Nephron (organoid): ENCODE data around the gene CDCA4.

Source experiments
- H3K27ac Mint-ChIP-seq, 3 experiments: 2 replicates each; pipeline ENCODE4 v1.8.0; 2020; ENCODE audit warnings: mixed read lengths in 3 of 3, mild to moderate bottlenecking in 2 of 3, moderate library complexity in 1 of 3
- H3K27me3 Mint-ChIP-seq: 2 replicates; pipeline ENCODE4 v1.8.0; 2021; ENCODE audit warnings: low read depth, mild to moderate bottlenecking, moderate library complexity, mixed read lengths
- H3K36me3 Mint-ChIP-seq: 2 replicates; pipeline ENCODE4 v1.8.0; 2020; ENCODE audit warnings: low read depth, mixed read lengths
- H3K4me1 Mint-ChIP-seq: 2 replicates; pipeline ENCODE4 v1.8.0; 2020; ENCODE audit warnings: mixed read lengths
- H3K4me3 Mint-ChIP-seq, 3 experiments: 2 replicates each; pipeline ENCODE4 v1.8.0; 2020; ENCODE audit warnings: mild to moderate bottlenecking in 3 of 3, mixed read lengths in 3 of 3, moderate library complexity in 2 of 3
- H3K9me3 Mint-ChIP-seq: 2 replicates; pipeline ENCODE4 v1.8.0; 2020; ENCODE audit warnings: mixed read lengths
- CTCF ChIP-seq, 3 experiments: fragments of 200-600 bp; sonication (generic); IDR thresholded peaks; one replicate each; pipeline ENCODE4 v1.5.0; 2021; ENCODE audit warnings: antibody characterized with exemption in 3 of 3; ENCODE audit not compliant: unreplicated experiment in 3 of 3

The CDCA4 gene

GRCh38 chr14:105021656-105022275 is 883 bp upstream of the CDCA4 start:
- Mint-ChIP-seq H3K36me3 (no peaks in the 10 kb centered on the region), H3K4me3 (peak overlapping the region; percentile 86 to 92 (median 90)), H3K4me1 (peaks cover 35% of the 10 kb centered on the region), H3K27ac (peak overlapping the region; percentile 94 to 96 (median 94)), H3K27me3 (no peaks in the 10 kb centered on the region), H3K9me3 (no peaks in the 10 kb centered on the region)
- peak in 2 of 3 experiments; percentile 9 to 22 for TF ChIP-seq CTCF (IDR thresholded peaks at IDR 0.05; ENCODE audit: unreplicated experiment in 3 of 3)

DNA sequence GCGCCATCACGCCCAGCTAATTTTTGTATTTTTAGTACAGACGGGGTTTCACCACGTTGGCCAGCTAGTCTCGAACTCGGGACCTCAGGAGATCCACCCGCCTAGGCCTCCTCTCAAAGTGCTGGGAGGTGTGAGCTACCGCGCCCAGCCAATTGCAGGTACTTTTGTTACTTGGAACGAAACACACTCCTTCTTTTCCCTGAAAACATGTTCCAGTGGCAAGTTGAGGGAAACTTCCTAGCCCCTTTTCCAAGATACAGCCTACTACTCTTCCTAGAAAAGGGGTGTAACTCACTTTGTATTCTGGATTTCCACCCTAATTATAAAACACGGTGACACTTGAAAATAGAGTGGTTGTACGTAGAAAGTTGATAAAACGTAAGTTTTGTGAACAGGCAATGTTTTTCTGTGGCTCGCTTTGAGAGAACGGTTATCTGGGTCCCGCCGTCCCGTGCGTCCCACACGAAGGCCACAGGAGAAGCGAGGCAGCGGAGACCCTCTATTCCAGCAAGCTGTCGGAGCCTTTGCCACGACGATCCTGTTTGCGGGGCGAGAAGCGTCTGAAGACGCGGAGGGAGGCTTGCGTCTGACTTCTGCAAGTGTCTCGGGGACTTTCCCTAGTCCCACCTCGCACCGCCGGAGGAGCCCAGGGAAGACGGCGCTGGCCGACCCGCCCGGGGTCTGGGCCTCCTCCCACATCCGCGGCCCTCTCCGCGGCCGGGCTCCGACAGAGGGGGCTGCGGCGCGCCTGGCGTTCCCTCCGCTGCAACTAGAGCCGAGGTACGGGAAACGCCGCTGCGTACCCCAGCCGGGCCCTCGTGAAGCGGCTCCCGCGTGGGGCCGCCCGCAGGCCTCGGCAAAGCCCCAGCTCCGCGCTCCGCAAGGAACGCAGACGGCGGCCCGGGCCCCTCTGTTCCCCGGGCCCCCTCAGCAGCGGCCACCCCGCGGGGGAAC is 745 bp downstream of the CDCA4 start:
- TF ChIP-seq CTCF (IDR thresholded peaks at IDR 0.05; ENCODE audit: unreplicated experiment in 3 of 3) = peak in 1 of 3 experiments; percentile 25
- no peaks in the 10 kb centered on the region for H3K36me3 Mint-ChIP-seq
- H3K4me1 Mint-ChIP-seq = peaks cover 49% of the 10 kb centered on the region
- H3K27me3 Mint-ChIP-seq = no peaks in the 10 kb centered on the region
- H3K4me3 Mint-ChIP-seq = peak overlapping the region; percentile 92 to 96 (median 96)
- H3K9me3 Mint-ChIP-seq = no peaks in the 10 kb centered on the region
- H3K27ac Mint-ChIP-seq = peak overlapping the region; percentile 88 to 98 (median 97)

- no peaks in the 10 kb centered on the region for H3K36me3 Mint-ChIP-seq
- H3K27me3 Mint-ChIP-seq = no peaks in the 10 kb centered on the region
- H3K27ac Mint-ChIP-seq = peak overlapping the region in 2 of 3 experiments; percentile 44 to 57
- TF ChIP-seq CTCF (IDR thresholded peaks at IDR 0.05; ENCODE audit: unreplicated experiment in 3 of 3) = no peak
- H3K9me3 Mint-ChIP-seq = no peaks in the 10 kb centered on the region
- H3K4me3 Mint-ChIP-seq = peak overlapping the region; percentile 75 to 96 (median 92)
- H3K4me1 Mint-ChIP-seq = peaks cover 66% of the 10 kb centered on the region
Measured at GRCh38 chr14:105018414-105018813, 2.5 kb downstream of the CDCA4 start.

DNA sequence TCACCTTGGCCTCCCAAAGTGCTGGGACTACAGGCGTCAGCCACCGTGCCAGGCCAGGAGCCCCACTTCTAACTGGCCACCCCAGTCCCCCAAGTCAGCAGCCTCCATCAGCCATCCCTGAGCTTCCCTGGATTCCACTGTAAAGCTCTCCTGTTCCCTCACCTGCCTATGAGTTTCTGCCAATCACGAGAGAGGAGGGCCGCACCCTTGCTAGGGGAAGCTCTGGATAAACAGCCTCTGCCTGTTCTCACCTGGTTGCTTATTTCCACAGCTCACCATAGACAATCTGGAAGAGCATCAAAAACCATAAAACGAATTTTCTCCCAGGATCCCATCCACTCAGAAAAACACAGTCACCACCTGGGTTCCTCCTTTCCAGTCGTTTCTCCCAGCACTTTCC is 5.0 kb downstream of the CDCA4 start:
- no peak for TF ChIP-seq CTCF (IDR thresholded peaks at IDR 0.05; ENCODE audit: unreplicated experiment in 3 of 3)
- Mint-ChIP-seq H3K4me3 (peak overlapping the region in 1 of 3 experiments; percentile 44), H3K9me3 (no peaks in the 10 kb centered on the region), H3K36me3 (no peaks in the 10 kb centered on the region), H3K27ac (peak overlapping the region in 2 of 3 experiments; percentile 14 to 50), H3K27me3 (no peaks in the 10 kb centered on the region), H3K4me1 (peaks cover 74% of the 10 kb centered on the region)

- no peak for TF ChIP-seq CTCF (IDR thresholded peaks at IDR 0.05; ENCODE audit: unreplicated experiment in 3 of 3)
- no peaks in the 10 kb centered on the region for H3K36me3 Mint-ChIP-seq
- no peaks in the 10 kb centered on the region for H3K27me3 Mint-ChIP-seq
- H3K4me3 Mint-ChIP-seq = peak overlapping the region in 2 of 3 experiments; percentile 56 to 57
- peak overlapping the region in 2 of 3 experiments; percentile 60 to 68 for H3K27ac Mint-ChIP-seq
- H3K4me1 Mint-ChIP-seq = peaks cover 74% of the 10 kb centered on the region
- H3K9me3 Mint-ChIP-seq = no peaks in the 10 kb centered on the region
Measured at GRCh38 chr14:105015242-105015641, 5.6 kb downstream of the CDCA4 start.
